SKM-1 (cell line): Measurements from ENCODE around the gene SMIM7.
"Not testable (repeated sequence)": the region's sequence is repeated elsewhere in the genome, so short reads cannot be mapped to it uniquely, and the experiment has no call there.

Experiments
- DNase-seq: peaks from one replicate; lab custom pipeline; 2025; ENCODE audit not compliant: unreplicated experiment; lab: John Stamatoyannopoulos, UW

The SMIM7 gene

GRCh38 chr19:16659832-16660708 lies at the start of gene SMIM7:
TSS of gene SMIM7 (minus strand) at chr19:16660144. CDS start at chr19:16660110, 34 bp downstream.
- DNase-seq, result peak; percentile 94

- no peak for DNase-seq
These were observed 43.7 kb upstream of the SMIM7 start for GRCh38 chr19:16703677-16704076.

DNA sequence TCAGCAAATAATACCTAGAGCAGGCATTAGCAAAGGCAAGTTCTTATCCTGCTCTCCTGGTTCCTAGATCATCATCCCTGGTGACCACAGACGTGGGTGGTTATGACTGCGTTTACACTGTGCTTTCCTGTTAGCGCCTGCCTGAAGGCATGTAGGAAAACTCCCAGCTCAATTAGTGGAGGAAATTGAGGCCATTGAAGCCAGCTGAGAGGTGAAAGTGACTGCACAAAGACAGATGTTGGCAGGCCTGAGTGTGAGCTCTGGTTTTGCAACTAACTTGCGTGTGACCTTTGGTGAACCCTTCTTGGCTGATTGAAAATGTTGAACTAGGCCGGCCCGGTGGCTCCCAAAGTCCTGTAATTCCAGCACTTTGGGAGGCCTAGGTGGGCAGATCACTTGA lies 42.2 kb upstream of the SMIM7 start:
- DNase-seq, result no peak

- no peak for DNase-seq
These were observed 39.0 kb upstream of the SMIM7 start for GRCh38 chr19:16698914-16699313.

DNA sequence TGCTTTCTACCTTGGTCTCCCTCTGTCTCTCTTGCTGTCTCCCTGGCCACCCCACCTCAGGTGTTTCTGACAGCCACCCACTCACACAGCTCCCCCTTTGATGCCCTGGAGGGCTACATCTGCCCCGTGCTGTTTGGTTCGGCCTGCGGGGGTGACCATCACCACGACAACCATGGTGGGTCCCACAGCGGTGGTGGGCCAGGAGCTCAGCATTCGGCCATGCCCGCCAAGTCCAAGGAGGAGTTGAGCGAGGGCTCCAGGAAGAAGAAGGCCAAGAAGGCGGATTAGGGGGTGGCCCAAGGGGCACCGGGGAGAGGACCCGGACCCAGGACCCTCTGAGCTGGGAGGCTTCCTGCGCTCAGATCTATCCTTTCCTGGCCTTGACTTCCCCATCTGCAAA lies 28.1 kb upstream of the SMIM7 start:
- no peak for DNase-seq

DNA sequence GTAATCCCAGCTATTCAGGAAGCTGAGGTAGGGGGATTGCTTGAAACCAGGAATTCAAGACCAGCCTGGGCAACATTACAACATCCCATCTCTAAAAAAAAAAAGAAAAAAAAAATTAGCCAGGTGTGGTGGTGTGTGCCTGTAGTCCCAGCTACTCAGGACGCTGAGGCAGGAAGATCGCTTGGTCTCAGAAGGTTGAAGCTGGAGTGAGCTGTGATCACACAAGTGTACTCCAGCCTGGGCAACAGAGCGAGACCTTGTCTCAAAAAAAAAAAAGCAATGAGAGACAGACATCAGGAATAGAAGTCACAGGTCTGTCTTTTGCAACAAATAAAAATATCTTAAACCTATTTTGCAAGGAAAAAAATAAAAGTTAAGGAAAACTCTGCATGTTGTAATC lies 24.3 kb upstream of the SMIM7 start:
- DNase-seq, result no peak

DNA sequence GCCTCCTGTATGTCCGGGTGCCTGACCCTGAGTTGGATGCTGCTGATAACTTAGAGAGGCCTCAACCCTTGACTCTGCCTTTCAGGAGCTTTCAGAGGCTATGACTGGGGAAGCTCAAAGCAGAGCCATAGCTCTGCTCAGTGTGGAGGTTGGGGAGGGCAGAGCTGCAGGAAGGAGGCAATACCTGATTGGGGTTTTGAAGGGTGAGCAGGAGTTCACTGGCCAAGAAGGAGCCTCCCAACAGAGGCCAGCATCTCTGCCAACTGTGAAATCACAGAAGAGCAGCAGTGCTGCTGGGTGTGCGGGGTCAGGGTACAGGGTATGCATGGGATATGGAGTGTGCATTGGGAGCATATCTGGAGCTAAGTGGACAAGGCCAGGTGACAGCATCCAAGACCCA lies 22.6 kb upstream of the SMIM7 start:
- no peak for DNase-seq

- DNase-seq, result no peak
These were observed 19.9 kb upstream of the SMIM7 start for GRCh38 chr19:16679811-16680210.

- DNase-seq, result no peak
These were observed 18.6 kb upstream of the SMIM7 start for GRCh38 chr19:16678498-16678897.

DNA sequence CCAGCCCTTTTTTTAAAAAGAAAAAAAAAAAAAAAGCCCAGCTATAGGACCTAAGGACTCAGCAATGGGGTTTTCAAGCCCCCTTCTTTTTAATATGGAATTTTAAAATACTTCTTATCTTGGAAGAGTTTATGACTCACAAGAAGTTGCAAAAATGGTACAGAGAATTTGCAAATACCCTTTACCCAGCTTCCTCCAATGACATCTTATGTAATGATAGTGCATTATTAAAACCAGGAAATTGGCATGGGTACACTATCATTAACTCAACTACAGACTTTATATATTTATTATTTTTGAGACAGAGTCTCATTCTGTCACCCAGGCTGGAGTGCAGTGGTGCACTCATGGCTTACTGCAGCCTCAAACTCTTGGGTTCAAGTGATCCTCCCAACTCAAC lies 17.1 kb upstream of the SMIM7 start:
- DNase-seq, result no peak

GRCh38 chr19:16676101-16676798 lies 16.3 kb upstream of the SMIM7 start:
- no peak for DNase-seq

DNA sequence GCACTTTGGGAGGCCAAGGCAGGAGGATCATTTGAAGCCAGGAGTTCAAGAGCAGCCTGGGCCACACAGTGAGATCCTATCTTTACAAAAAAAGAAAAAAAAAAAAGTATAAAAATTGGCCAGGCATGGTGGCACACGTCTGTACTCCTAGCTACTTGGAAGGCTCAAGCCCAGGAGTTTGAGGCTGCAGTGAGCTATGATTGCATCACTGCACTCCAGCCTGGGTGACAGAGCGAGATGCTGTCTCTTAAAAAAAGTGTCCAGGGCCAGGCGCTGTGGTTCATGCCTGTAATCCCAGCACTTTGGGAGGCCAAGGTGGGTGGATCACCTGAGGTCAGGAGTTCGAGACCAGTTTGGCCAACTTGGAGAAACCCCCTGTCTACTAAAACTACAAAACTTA lies 13.9 kb upstream of the SMIM7 start:
- DNase-seq, result not testable (repeated sequence)

DNA sequence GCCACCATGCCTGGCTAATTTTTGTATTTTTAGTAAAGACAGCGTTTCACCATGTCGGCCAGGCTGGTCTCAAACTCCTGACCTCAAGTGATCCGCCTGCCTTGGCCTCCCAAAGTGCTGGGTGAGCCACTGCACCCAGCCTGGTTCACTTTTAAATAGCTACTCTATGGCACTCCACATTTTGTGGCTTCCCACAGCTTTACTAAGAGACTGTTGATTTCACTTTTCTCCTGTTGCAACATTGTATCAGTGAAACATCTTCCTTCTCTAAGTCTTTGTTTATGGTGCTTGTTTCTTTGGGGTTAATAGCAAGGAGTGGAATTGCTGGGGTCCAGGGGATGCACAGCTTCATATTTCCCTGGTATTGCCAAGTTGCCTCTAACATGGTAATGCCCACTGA lies 13.3 kb upstream of the SMIM7 start:
- peak; percentile 25 for DNase-seq

DNA sequence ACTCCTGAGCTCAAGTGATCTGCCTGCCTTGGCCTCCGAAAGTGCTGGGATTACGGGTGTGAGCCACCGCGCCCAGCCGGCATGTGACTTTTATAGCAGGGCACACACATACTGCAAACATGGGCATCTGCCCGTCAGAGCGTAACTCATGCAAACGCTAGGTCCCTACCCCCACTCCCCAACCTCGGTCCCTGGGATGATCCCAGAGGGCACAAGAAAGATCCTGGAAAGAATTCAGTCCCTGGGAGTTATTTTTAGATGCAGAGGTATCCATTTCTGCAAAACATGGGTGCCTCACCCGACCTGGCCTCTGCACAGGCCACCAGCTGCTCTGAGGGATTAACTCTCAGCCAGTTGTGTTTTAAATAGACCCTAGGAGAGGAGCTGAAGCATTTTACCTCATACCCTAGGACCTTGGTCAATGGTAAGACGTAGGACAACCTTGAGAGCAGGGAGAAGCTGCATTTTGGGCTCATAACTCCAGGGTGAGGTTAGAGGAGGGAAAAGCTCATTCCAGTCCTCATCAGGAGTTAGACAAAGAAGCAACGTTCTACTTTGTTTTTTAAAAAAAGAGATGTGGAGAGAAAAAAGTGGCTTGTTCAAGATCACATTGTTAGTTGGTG lies 11.8 kb upstream of the SMIM7 start:
- DNase-seq, result no peak

DNA sequence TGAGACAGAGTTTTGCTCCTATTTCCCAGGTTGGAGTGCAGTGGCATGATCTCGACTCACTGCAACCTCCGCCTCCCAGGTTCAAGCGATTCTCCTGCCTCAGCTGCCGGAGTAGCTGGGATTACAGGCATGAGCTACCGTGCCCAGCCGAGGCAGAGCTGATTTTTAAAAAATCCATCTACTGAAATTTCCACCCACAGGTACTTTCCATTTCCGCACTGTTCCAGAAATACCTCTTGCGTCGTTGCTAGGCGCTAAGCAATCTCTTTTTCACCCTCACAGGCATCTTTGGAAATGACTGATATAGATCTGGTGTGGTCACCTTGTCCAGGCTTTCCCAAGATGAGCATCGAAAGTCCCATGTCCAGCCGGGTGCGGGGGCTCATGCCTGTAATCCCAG lies 10.3 kb upstream of the SMIM7 start:
- no peak for DNase-seq

DNA sequence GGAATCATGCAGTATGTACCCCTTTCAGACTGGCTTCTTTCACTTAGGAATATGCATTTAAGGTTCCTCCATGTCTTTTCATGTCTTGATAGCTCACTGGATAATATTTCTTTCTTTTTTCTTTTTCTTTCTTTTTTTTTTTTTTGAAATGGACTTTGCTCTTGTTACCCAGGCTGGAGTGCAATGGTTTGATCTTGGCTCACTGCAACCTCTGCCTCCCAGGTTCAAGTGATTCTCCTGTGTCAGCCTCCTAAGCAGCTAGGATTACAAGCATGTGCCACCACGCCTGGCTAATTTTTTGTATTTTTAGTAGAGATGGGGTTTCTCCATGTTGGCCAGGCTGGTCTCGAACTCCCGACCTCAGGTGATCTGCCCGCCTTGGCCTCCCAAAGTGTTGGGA lies 8.8 kb upstream of the SMIM7 start:
- DNase-seq, result not testable (repeated sequence)

GRCh38 chr19:16668176-16668575 lies 8.2 kb upstream of the SMIM7 start:
- DNase-seq, result no peak

DNA sequence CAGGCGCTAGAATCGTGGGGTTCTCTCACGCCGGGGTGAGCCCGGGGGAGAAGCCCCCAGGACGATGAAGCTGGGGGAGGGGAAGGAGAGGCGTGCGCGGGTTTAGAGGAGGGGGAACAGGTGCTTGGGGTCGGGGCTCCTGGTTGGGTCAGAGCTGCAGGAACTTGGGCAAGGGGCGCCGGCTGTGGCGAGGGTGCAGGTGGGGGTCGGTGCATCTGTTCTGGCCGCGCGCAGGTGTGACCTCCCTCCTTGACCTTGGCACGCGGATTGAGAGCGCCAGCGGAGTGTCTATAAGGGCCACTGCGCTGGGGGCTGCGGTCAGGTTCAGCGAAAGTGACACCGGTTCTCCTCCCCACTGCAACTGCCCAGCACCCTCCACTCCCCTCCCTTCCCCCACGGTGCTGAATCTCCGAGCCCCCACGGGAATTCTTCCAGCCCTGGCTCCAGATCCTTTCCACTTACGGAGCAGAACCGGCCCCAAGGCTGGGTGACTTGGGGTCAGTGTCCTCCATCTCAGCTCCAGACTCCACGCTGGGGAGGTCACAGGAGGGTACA lies 1.6 kb upstream of the SMIM7 start:
- no peak for DNase-seq

DNA sequence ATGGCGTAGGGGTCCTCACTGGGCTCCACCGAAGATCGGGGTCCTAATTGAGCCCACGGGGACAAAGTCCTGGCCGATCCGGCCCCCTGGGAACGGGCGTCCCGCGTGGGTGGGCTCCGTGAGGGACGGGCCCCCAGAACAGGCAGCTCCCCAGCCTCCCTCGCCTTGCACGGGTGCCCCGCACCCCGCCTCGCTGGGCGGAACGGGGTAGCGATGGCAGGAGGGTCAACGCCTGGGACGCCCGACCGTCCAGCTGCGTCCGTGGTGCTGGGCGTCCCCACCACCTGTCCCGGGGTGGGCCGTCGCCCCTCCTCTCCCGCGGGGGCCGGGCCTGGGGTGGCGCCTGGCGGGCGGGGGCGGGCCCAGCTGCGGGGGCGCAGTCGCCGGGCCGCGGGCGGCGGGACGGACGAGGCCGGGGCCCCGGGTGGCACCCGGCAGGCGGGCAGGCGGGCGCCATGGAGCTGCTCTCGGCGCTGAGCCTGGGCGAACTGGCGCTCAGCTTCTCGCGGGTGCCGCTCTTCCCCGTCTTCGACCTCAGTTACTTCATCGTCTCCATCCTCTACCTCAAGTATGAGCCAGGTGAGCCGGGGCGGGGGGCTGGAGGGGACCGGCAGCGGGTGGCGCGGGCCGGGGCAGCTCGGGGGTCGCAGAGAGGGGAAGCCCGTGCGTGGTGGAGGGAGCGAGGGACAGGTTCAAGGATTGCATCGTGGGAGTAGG lies 977 bp upstream of the SMIM7 start, which contains the start of gene TMEM38A:
TMEM38A (plus strand) TSS at position 377 of the 717 bp plus-strand sequence; CDS start at position 456, 79 bp downstream.
- no peak for DNase-seq

DNA sequence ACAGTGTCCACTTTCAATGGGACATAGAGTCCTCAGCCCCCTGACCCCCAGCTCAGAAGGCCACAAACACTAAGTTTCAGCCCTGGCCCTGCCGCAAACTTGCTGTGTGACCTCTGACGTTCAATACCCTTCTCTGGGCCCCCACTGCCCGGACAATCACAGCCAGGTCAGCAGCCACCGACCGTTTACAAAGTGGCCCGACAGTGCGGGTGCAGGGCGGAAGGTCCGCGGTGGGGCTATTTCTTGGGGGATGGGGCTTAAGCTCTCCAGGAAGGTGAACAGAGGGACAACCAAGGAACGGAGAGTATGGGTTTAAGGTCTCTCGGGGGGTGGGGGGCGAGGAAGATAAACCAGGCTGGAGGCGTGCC lies 496 bp downstream of the SMIM7 start:
- no peak for DNase-seq

- no peak for DNase-seq
These were observed 2.6 kb downstream of the SMIM7 start for GRCh38 chr19:16657384-16657783.
